ENCODE measurements around the gene SLITRK5.

DNA sequence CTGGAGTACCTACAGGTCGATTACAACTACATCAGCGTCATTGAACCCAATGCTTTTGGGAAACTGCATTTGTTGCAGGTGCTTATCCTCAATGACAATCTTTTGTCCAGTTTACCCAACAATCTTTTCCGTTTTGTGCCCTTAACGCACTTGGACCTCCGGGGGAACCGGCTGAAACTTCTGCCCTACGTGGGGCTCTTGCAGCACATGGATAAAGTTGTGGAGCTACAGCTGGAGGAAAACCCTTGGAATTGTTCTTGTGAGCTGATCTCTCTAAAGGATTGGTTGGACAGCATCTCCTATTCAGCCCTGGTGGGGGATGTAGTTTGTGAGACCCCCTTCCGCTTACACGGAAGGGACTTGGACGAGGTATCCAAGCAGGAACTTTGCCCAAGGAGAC lies 4.7 kb downstream of the SLITRK5 start:
- TF ChIP-seq, protein P1, sequence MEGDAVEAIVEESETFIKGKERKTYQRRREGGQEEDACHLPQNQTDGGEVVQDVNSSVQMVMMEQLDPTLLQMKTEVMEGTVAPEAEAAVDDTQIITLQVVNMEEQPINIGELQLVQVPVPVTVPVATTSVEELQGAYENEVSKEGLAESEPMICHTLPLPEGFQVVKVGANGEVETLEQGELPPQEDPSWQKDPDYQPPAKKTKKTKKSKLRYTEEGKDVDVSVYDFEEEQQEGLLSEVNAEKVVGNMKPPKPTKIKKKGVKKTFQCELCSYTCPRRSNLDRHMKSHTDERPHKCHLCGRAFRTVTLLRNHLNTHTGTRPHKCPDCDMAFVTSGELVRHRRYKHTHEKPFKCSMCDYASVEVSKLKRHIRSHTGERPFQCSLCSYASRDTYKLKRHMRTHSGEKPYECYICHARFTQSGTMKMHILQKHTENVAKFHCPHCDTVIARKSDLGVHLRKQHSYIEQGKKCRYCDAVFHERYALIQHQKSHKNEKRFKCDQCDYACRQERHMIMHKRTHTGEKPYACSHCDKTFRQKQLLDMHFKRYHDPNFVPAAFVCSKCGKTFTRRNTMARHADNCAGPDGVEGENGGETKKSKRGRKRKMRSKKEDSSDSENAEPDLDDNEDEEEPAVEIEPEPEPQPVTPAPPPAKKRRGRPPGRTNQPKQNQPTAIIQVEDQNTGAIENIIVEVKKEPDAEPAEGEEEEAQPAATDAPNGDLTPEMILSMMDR (IDR thresholded peaks at IDR 0.05), result no peak
- no peak for TF ChIP-seq POLR2A (IDR thresholded peaks at IDR 0.05)
